ENCODE results near the gene IFT57. TPM values are rescaled to one million over a fixed set of nuclear protein-coding genes. Genes with fewer than 3 reads are reported as not detected.

IFT57 gene
- total RNA-seq, 2 donors from 2014 or later = 13.4 to 25.0 TPM

- no peaks in the 10 kb centered on the region for H3K36me3 ChIP-seq
- DNase-seq (ENCODE audit: low spot score) = no peak
- H3K9me3 ChIP-seq = no peaks in the 10 kb centered on the region
- H3K27me3 ChIP-seq = no peaks in the 10 kb centered on the region
- no peak overlapping the region for H3K27ac ChIP-seq
- H3K4me3 ChIP-seq = no peak overlapping the region
- TF ChIP-seq CTCF (IDR thresholded peaks at IDR 0.05) = no peak
- H3K4me1 ChIP-seq = no peaks in the 10 kb centered on the region
These were observed 16.9 kb upstream of the IFT57 start for GRCh38 chr3:108239082-108239481.

GRCh38 chr3:108235290-108235689, 13.1 kb upstream of the IFT57 start:
- Histone ChIP-seq H3K36me3 (no peaks in the 10 kb centered on the region), H3K9me3 (no peaks in the 10 kb centered on the region), H3K27ac (no peak overlapping the region), H3K4me1 (no peaks in the 10 kb centered on the region), H3K27me3 (no peaks in the 10 kb centered on the region), H3K4me3 (no peak overlapping the region)
- TF ChIP-seq CTCF (IDR thresholded peaks at IDR 0.05) = no peak
- DNase-seq (ENCODE audit: low spot score) = no peak

GRCh38 chr3:108234387-108234957, 12.2 kb upstream of the IFT57 start:
- no peaks in the 10 kb centered on the region for H3K4me1 ChIP-seq
- H3K27ac ChIP-seq = no peak overlapping the region
- no peak for TF ChIP-seq CTCF (IDR thresholded peaks at IDR 0.05)
- H3K27me3 ChIP-seq = no peaks in the 10 kb centered on the region
- no peaks in the 10 kb centered on the region for H3K9me3 ChIP-seq
- DNase-seq (ENCODE audit: low spot score) = no peak
- H3K4me3 ChIP-seq = no peak overlapping the region
- no peaks in the 10 kb centered on the region for H3K36me3 ChIP-seq

- H3K4me1 ChIP-seq = peaks cover 0 to 6% of the 10 kb centered on the region in 2 donors
- H3K9me3 ChIP-seq = no peaks in the 10 kb centered on the region
- TF ChIP-seq CTCF (IDR thresholded peaks at IDR 0.05) = no peak
- no peaks in the 10 kb centered on the region for H3K27me3 ChIP-seq
- H3K4me3 ChIP-seq = no peak overlapping the region
- no peaks in the 10 kb centered on the region for H3K36me3 ChIP-seq
- no peak overlapping the region for H3K27ac ChIP-seq
- DNase-seq (ENCODE audit: low spot score) = no peak
These were observed 6.1 kb upstream of the IFT57 start for GRCh38 chr3:108228286-108228685.

- no peaks in the 10 kb centered on the region for H3K27me3 ChIP-seq
- no peak for TF ChIP-seq CTCF (IDR thresholded peaks at IDR 0.05)
- no peak overlapping the region for H3K4me3 ChIP-seq
- H3K4me1 ChIP-seq = peaks cover 0 to 11% of the 10 kb centered on the region in 2 donors
- H3K9me3 ChIP-seq = no peaks in the 10 kb centered on the region
- H3K36me3 ChIP-seq = no peaks in the 10 kb centered on the region
- no peak for DNase-seq (ENCODE audit: low spot score)
- H3K27ac ChIP-seq = no peak overlapping the region
These were observed 4.9 kb upstream of the IFT57 start for GRCh38 chr3:108227131-108227530.

GRCh38 chr3:108225221-108225620, 3.0 kb upstream of the IFT57 start:
- Histone ChIP-seq H3K27me3 (no peaks in the 10 kb centered on the region), H3K4me3 (no peak overlapping the region), H3K36me3 (no peaks in the 10 kb centered on the region), H3K9me3 (no peaks in the 10 kb centered on the region), H3K27ac (no peak overlapping the region), H3K4me1 (peaks cover 0 to 28% of the 10 kb centered on the region in 2 donors)
- no peak for TF ChIP-seq CTCF (IDR thresholded peaks at IDR 0.05)
- no peak for DNase-seq (ENCODE audit: low spot score)
